NCI-H226 (cell line): Measurements from ENCODE around the gene OAF.
A peak's percentile ranks its signal among the peaks of the same experiment; 100 is the strongest.
"Not testable (repeated sequence)": the region's sequence is repeated elsewhere in the genome, so short reads cannot be mapped to it uniquely, and the experiment has no call there.

Experiments
- DNase-seq: peaks from one replicate; pipeline ENCODE4 v3.0.0-alpha.2; 2015

Gene OAF

DNA sequence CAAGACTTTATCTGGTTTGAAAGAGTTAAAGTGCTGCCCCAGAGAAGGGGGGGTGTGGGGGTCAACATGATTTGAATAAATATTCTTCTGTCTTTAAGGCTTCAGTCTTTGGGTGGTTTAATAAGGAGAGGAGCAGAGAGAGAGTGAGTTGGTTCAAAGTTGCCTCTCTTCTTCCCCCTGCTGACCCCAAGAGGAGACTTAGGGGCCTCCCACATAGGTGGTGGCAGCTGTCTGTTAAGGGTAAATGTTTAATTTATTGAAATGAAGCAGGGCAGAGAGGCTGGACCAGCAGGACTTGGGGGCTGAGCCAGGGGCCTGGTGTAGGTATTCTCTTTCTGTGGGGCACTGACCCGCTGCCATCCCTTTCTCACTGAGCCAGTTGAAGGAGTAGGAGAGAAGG, 34.6 kb downstream of the OAF start:
- DNase-seq: no peak

DNA sequence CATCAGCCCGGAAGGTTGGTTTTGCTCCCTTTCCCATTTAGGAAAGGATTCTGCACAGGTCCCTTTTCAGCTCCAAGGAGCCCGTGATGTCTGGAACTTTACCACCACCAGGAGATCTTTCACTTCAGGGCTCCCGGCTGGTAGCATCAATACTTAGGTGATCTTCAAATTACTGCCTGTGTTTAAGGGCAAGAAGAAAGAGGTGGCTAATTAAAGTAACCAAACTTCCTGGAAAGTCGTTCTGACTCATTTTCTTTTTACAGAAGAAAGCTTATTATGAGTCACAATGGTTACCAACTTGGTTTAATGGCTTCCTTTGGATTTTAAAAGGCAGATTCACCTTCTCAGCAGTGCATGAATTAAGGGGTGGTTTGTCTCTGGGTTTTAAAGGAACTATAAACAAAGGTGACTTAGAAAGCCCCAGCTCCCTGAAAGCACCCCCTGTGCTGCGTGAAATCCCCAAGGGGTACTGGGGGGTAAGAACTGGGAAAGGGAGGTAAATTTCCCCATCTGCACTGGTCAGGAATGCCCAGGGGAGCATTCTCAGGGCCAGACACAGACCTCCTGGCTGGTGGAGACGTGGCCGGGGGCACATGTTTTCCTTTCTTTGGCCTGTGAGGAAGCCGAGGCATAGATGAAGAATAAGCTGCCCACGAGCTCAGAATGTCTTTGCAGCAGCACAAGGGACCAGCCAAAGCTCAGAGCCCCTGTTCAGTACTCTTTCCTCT, 37.9 kb downstream of the OAF start:
- peak; percentile 14 for DNase-seq

DNA sequence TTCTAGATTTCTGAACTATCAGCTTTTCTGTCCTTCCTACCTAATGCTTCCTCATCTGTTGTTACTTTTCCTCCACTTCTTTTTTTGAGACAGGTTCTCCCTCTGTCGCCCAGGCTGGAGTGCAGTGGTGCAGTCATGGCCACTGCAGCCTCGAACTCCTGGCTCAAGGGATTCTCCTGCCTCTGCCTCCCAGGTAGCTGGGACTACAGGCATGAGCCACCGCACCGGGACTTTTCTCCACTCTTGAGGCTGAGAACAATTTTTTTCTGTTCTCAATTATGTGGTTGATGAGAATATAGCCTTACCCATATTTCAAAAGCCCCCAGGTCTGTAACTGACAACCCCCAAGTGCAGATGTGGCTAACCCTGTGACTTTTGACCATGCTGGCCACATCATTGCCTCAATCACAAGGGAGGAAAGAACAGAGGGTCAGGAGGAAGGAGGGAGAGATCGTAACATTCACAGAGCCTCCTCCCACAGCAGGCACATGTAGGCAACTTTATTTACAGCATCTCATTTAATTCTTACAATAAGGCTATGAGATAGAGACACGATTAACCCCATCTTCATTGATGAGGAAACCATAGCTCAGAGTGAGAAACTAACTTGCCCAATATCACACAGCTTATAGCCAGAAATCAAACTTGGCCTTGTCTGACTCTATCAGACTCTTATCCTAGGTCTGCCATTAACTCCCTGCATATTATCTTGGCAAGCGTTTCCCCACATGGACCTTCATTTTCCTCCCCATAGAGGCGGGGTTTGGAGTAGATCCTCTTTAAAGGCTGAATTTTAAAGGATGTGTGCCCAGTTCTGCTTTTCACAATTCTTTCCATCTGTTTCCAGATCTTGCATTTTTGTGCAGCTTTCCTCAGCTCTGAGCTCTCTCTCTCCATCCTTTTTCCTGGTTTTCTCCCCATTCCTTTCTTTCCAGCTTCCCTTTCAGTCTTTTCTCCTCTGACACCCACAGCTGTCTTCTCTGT, 38.7 kb downstream of the OAF start:
- no peak for DNase-seq

DNA sequence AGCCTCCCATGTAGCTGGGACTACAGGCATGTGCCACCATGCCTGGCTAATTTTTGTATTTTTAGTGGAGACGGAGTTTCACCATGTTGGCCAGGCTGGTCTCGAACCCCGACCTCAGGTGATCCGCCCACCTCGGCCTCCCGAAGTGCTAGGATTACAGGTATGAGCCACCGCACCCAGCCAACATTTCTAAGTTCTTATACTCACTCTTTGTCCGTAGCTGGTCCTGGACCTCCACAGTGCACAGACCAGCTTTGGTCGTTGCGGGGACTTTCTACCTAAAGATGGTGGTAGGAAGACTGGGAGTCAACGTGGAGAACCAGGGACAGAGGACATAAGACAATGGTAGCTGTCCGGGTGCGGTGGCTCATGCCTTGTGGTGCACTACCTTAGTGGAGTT, 42.5 kb downstream of the OAF start:
- not testable (repeated sequence) for DNase-seq

DNA sequence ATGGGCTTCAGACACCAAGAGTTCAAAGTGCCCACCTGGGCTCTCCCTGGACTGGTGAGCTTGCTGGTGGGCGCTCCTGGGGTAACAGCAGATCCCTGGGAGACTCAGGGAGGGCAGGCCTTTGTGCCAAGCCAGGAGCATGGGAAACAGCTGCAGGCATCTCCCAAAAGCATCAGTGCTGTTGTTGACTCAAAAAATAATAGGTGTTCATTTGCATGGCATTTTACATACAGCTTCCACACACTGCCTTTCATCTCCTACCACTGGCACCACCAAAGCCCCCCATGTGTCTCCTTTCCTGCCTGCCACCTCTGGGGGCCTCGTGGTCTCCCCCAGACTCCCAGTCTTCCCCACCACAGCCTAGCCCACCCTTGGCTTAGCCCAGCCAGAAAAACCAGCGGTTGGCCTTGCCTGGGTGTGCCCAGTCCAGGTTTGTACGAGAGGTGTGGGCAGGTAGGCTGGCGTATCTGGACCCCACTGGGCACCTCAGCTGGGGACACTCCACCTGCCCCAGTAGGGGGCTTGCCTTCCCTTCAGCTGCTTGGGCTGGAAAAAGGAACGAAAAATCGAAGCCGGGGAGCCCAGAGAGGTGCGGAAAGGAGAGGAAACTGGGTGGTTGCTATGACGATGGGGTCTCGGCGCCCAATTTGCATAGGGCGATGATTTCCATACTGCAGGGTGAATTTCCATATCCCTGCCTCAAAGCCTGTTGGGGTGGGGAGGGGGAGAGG, 44.1 kb downstream of the OAF start:
- DNase-seq: no peak

DNA sequence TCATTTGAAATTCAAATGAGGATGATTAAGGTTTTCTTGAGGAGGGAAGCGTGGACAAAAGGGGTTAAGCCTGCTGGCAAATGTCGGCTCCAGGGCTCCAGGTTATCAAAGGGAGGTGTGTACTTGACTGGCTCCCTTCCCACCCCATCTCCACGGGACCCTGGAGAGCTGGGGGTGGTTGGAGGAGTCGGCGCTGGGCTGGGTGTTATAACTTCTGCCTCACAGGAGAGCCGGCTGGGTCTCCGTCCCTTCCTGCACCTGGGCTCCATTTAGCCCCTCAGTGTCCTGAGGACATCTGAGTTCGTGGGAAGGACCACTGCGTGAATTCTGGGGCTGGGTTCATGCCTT, 44.7 kb downstream of the OAF start:
- DNase-seq: no peak

DNA sequence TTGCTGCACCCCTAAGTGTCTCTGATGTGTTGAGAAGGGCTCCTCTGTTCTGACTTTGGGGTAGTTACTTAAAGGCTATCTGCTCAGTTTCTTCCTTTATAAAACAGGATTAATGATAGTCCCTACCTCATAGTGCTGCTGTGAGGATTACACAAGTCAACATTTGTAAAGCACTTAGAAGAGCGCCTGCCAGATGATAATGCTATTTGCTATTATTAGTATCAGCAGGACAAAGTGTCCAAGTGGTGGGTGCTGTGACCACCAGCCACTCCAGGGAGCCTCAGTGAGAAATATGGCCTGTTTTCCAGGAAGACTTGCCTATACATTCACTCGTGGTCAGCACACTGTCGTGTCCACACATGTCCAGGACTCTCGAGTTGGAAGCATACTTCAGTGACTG, 45.3 kb downstream of the OAF start:
- DNase-seq: no peak

DNA sequence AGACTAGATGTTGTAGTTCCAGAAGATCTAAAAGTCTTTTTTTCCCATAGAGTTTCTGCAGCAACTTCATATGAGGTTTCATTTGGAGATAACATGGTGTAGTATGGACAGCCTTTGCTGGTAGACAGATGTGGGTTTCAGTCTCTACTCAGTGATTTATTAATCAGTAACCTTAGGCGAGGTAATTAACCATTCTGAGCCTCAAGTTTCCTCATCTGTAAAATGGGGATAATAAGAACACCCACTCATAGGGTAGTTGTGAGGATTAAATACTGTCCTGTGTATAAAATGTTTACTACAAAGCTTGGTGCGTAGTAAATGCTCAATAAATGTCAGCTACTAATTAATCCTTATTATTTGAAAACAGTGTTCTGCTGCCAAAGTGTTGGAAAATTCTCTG, 45.9 kb downstream of the OAF start:
- DNase-seq: no peak

DNA sequence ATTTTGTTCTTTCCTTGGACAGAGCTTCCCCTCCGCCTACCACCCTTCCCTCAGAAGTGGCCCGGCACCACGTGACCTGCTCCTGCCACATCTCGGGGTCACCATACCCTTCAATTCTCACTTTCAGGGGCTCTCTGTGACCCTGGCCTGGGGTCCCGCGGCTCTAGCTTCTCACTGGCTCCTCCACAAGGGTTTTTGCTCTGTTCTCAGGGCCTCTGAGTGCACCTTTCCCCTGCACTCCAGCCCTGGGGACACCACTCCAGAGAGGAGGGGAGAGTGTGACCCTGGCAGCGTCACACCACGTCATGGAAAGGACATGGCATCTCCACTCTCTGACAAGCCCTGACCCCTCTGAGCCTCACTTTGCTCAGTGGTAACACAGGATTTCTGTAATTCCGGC, 46.5 kb downstream of the OAF start:
- no peak for DNase-seq

DNA sequence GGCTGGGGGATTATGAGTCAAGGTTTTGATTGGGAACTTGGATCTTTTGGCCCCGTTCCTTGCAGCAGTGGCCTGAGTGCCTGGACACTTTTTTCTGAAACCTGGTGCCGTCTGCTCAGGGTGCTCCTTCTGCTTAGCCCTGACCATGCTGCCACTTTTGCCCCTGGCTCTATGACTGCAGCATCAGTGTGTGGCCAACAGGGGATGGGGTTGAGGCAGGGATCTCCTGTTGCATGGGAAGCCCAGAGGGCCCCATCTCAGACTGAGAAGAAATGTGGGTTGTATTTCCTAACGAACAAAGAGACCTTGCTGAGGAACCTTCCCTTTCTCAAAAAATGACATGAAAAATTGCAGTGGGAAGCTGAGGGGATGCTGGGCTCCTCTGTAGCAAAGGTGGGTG, 47.8 kb downstream of the OAF start:
- no peak for DNase-seq

DNA sequence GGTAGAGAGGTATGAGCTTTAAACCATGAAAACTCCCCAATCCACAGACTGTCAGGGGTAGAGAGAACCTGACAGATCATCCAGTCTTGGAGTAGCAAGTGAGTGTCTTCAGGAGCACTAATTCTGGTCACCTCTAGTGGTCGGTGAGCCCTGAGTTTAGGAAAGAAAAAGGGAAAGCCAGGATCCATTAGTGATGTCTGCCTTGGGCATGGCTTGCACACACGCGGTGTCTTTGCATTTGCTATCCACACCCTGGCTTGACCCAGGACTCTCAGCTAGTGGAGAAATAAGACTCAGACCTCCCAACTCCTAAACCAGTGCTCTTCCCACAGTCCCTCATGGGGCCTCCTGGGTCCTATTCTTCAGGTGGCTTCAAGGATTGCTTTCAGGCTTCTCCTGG, 48.4 kb downstream of the OAF start:
- DNase-seq: no peak

DNA sequence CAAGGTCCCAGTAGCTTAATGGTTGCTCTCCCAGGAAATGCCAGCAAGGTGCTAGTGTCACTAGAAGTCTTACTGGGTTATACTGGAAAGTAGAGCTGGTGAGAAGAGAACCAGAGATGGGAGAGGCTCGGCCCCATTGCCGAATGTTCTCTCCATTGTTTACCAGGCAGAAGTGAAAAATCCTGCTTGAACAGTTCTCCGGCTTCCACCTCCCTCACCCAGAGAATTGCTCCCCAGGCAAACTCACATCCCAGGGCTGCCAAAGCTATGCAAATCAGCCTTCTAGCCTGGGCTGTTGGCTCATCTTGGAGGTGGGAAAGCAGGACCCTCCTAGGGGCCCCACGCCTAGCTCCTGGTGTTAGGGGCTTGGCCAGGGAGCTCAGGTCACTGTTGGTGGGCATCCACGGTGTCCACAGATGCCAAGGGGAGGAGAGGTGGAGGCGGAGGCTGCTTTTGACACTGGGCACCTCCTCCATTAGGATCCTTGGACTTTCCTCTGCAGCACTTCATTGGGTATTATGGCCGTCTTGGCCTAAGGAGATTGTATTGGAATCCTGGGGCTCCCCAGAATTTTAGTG, 49.2 kb downstream of the OAF start:
- DNase-seq: no peak

DNA sequence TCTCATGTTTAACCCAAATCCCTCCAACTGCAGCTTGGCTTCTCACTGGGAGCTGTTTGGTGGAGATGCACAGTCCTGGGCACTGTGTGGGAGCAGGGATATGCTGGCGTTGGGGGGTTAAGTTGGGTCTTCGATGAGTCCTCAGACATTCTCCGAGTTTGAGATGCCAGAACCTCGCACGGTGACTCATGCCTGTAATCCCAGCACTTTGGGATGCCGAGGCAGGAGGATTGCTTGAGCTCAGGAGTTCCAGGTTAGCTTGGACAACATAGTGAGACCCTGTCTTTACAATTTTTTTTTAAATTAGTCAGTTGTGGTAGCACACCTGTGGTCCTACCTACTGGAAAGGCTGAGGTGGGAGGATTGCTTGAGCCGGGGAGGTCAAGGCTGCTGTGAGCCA, 49.8 kb downstream of the OAF start:
- DNase-seq: no peak

DNA sequence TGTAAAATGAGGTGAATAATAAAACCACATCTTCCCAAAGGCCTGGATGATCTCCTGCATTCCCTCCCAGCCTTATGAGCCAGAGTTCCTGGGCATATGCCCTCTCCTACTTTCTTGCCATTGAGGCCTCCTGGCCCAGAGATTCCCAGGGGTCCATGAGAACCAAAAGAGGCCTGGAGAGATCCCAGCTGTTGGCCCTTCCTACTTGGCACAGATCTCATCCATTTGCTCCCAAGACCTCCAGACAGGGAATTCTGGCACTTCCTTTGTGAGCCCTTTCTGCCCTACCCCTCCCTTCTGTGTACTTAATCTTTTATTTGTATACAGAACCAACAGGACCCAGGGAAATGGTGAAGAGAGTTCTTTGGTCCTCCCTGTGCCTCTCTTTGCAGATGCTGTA, 50.5 kb downstream of the OAF start:
- DNase-seq: no peak

DNA sequence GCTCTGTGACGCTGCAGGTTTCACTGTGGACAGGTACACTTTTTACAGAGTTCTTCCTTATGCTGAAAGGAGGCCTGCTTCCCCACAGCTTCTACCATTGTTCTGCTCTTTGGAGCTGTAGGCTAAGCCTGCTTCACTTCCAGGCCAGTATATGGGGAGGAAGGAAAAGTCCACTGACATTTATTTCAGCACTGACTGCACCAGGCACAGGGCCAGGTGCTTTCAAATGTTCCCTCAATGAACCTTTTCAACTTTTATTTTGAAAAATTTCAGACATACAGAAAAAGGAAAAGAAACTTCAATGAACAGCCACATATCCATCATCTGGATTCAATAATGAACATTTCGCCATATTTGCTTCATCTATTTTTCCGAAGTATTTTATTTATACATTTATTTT, 51.1 kb downstream of the OAF start:
- DNase-seq: no peak

DNA sequence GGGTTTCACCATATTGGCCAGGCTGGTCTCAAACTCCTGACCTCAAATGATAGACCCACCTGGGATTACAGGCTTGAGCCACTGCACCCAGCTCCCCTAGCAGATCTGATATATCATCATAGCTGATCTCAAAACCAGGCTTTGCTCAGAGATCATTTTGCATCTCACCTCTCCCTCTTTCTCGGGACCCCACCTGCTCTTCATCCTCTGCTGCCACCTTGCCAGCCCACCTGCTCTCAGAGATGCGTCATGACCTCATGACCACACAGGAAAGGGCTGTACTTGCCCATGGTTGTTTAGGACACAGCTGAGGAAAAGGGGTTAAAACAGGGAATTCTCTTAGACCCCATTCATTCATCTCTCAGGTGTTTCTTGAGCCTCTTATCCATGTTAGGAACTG, 56.5 kb downstream of the OAF start:
- no peak for DNase-seq

DNA sequence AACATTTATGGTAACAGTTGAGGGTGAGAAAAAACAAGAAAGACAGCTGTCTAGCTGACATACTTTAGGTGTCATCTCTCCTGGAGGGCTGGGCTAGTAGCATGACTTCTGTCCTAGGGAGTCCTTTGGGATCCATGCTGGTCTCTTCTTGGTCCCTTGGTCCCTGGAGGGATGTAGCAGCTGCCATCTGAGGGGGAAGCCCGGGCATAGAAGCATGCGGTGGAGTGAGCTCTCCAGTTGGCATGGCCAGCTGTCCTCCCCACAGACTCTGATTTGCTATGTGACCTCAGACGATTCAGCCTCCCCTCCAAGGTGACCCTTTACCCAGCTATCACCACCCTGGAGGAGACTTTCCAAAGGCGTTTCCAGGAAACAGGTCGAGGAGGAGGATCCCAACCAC, 57.9 kb downstream of the OAF start:
- no peak for DNase-seq

DNA sequence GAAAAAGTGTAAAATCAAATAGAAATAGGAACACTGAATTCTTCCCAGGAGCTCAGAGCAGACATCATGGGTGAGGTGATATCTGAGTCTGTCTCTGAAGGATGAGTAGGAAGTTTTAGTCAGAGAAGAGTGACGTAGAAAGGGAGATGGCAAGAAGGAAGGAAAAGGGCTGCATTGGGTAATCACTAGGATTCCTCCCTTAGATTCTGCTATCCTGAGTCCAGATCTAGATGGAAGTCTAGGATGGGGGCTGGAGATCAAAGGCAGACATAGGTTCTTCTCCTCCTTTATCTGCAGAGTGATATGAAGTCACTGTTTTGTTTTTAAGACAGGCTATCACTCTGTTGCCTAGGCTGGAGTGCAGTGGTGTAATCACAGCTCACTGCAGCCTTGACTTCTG, 59.6 kb downstream of the OAF start:
- DNase-seq: peak; percentile 31

DNA sequence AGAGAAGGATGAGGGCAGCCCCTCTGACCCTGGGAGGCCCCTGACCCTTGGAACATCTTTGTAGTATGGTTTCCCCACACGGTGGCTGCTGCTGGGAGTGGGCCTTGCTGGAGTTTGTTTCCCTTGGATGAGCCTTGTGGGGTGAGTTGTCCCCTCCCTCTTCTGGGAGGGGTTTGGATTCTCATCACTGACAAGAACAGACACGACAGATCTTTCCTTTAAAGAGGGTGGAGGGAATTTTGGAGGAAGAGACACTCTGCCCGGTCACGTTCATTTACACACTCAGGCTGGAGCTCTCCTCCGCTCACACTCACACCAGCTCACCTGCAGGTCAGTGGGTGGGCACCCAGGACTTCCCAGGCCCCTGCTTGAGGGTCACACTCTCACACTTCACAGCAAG, 60.8 kb downstream of the OAF start:
- DNase-seq: no peak

DNA sequence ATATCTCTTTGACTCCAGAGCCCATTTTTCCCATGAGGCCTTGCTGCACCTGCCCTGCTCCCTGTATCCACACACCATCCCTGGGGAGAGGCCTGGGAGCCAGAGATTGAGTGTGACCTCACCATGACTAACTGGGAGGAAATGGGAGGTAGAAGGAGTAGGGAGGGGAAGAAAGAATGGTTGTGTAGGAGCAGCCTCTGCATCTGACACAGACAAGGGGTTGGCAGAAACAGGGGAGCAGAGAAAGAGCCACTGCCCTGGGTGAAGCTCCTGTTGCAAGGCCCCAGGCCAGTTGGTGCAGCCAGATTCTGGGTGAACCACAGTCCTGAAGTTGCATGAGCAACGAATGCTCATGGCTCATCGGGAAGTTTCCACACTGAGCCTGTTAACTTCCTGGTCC, 61.5 kb downstream of the OAF start:
- peak; percentile 98 for DNase-seq

DNA sequence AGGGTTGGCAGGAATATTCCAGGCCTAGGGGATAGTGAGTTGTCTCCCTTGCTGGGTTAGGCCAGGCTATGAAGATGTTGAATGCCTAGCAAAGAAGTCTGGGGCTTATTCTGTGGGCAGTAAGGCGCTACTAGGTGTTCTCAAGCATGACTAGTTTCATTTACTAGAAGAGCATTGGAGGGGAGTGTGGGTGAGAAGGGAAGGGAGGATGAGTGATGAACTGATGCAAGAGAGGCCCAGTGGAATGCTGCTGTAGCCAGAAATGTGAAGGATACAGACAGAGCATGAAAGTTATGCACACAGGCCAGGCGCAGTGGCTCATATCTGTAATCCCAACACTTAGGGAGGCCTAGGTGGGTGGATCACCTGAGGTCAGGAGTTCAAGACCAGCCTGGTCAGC, 62.6 kb downstream of the OAF start:
- peak; percentile 89 for DNase-seq

DNA sequence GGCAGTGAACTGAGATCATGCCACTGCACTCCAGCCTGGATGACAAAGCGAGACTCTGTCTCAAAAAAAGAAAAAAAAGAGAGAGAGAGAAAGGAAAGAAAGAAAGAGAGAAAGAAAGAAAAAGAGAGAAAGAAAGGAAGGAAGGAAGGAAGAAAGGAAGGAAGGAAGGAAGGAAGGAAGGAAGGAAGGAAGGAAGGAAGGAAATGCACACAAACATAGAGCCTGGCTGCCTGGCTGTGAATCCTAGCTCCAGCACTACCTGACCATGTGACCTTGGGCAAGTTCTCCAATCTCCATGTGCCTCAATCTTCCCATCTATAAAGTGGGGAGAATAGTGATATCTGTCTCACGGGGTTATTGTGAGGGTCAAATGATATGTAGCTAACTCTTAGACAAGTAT, 63.1 kb downstream of the OAF start:
- not testable (repeated sequence) for DNase-seq

DNA sequence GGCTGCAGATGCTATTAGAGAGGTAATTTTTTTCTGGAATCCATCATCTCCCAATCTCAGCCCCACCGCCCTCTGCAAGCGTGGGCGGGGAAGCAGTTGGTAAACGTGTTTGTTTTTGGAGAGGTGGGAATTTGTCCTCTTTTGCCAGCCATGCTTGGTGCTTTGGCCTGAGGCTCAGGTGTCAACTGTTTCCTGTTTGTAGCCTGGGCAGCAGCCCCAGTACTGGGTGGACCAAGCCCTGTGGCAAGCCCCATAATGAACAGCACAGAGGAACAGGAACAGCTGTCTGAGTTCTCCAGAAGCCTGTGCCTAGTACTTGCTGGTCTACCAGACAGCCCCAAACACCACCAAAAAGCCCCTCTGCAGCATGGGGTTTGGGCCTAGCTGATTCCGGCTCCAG, 68.7 kb downstream of the OAF start:
- no peak for DNase-seq
